ENCODE measurements around the gene DNAH2. TPM values are rescaled to one million over a fixed set of nuclear protein-coding genes. Genes with fewer than 3 reads are reported as not detected.

Gene DNAH2
- total RNA-seq, 6 donors from 2014 or later: 0.66 to 34.6 (median 6.0) TPM

Other genes with a start within 250 kb of the DNAH2 start
- gene ZBTB4, start 238.1 kb upstream of the DNAH2 start, total RNA-seq: 10 to 100 TPM; 54.4 to 90.1 (median 74.2) TPM
- gene SLC35G6, start 236.3 kb upstream of the DNAH2 start, total RNA-seq: not detected
- 100 to 1,000 TPM in 4 of 6 donors, 10 to 100 TPM in 2; 79.5 to 139 (median 112) TPM for gene POLR2A, start 233.4 kb upstream of the DNAH2 start, total RNA-seq
- 100 to 1,000 TPM in 1 of 6 donors, 10 to 100 TPM in 5; 32.3 to 158 (median 73.2) TPM for gene TNFSF12, start 168.7 kb upstream of the DNAH2 start, total RNA-seq
- 100 to 1,000 TPM in 4 of 6 donors, 10 to 100 TPM in 2; 74.2 to 226 (median 129) TPM for gene TNFSF13, start 159.0 kb upstream of the DNAH2 start, total RNA-seq
- 100 to 1,000 TPM in 1 of 6 donors, 10 to 100 TPM in 5; 54.2 to 108 (median 57.5) TPM for gene SENP3, start 155.8 kb upstream of the DNAH2 start, total RNA-seq
- 100 to 1,000 TPM in 5 of 6 donors, 10 to 100 TPM in 1; 76.5 to 500 (median 260) TPM for gene CD68, start 138.1 kb upstream of the DNAH2 start, total RNA-seq
- gene MPDU1, start 133.9 kb upstream of the DNAH2 start, total RNA-seq: 100 to 1,000 TPM in 1 of 6 donors, 10 to 100 TPM in 5; 50.6 to 121 (median 56.2) TPM
- 1 to 10 TPM in 1 of 6 donors, under 1 TPM in 2, not detected in 3; 0.63 to 1.5 (median 0.71) TPM for gene SOX15, start 127.7 kb upstream of the DNAH2 start, total RNA-seq
- gene FXR2, start 102.8 kb upstream of the DNAH2 start, total RNA-seq: 10 to 100 TPM; 35.6 to 46.1 (median 38.4) TPM
- gene SAT2, start 89.9 kb upstream of the DNAH2 start, total RNA-seq: 100 to 1,000 TPM in 1 of 6 donors, 10 to 100 TPM in 5; 66.4 to 155 (median 81.3) TPM
- gene SHBG, start 87.6 kb upstream of the DNAH2 start, total RNA-seq: under 1 TPM in 3 of 6 donors, not detected in 3; 0.34 to 0.88 (median 0.46) TPM
- 1 to 10 TPM in 2 of 6 donors, under 1 TPM in 2, not detected in 2; 0.46 to 2.2 (median 0.97) TPM for gene ATP1B2, start 66.8 kb upstream of the DNAH2 start, total RNA-seq
- 10 to 100 TPM; 16.8 to 55.5 (median 21.9) TPM for gene TP53, start 30.3 kb upstream of the DNAH2 start, total RNA-seq
- 10 to 100 TPM in 1 of 6 donors, 1 to 10 TPM in 5; 6.0 to 10.3 (median 7.8) TPM for gene WRAP53, start 29.3 kb upstream of the DNAH2 start, total RNA-seq
- 1 to 10 TPM in 3 of 6 donors, under 1 TPM in 3; 0.22 to 5.0 (median 0.98) TPM for gene EFNB3, start 12.5 kb upstream of the DNAH2 start, total RNA-seq
- gene KDM6B, start 116.5 kb downstream of the DNAH2 start, total RNA-seq: 10 to 100 TPM; 17.5 to 68.0 (median 42.2) TPM
- 10 to 100 TPM in 2 of 6 donors, 1 to 10 TPM in 3, not detected in 1; 1.6 to 16.1 (median 9.3) TPM for gene TMEM88, start 137.3 kb downstream of the DNAH2 start, total RNA-seq
- 100 to 1,000 TPM in 2 of 6 donors, 10 to 100 TPM in 4; 50.0 to 111 (median 75.5) TPM for gene NAA38, start 139.8 kb downstream of the DNAH2 start, total RNA-seq
- gene CYB5D1, start 140.3 kb downstream of the DNAH2 start, total RNA-seq: 10 to 100 TPM in 2 of 6 donors, 1 to 10 TPM in 4; 5.2 to 12.4 (median 7.3) TPM
- 100 to 1,000 TPM in 2 of 6 donors, 10 to 100 TPM in 4; 68.1 to 183 (median 91.3) TPM for gene CHD3, start 171.0 kb downstream of the DNAH2 start, total RNA-seq
- 10 to 100 TPM in 1 of 6 donors, 1 to 10 TPM in 5; 5.5 to 24.5 (median 6.3) TPM for gene RNF227, start 198.5 kb downstream of the DNAH2 start, total RNA-seq
- gene KCNAB3, start 212.1 kb downstream of the DNAH2 start, total RNA-seq: 1 to 10 TPM; 4.2 to 10.0 (median 5.7) TPM
- gene TRAPPC1, start 214.2 kb downstream of the DNAH2 start, total RNA-seq: 100 to 1,000 TPM in 2 of 6 donors, 10 to 100 TPM in 4; 70.4 to 148 (median 95.8) TPM
- 100 to 1,000 TPM in 2 of 6 donors, 10 to 100 TPM in 4; 50.6 to 216 (median 88.3) TPM for gene CNTROB, start 214.5 kb downstream of the DNAH2 start, total RNA-seq

Measured in upper lobe of left lung (tissue), 6 donors.